ENCODE data around the gene TBC1D19. TPM values are rescaled to one million over a fixed set of nuclear protein-coding genes. Genes with fewer than 3 reads are reported as not detected.

TBC1D19 gene
- total and polyA plus RNA-seq, 4 donors, result 2.1 to 41.6 (median 8.3) TPM

GRCh38 chr4:26791346-26791745, 207.5 kb downstream of the TBC1D19 start:
- no peak for ATAC-seq (ENCODE audit: insufficient read depth, low FRiP score)
- 94 to 95% methylated on average over 3 of the region's 3 CpGs for WGBS, 2 donors
- TF ChIP-seq CTCF (IDR thresholded peaks at IDR 0.05; ENCODE audit: control extremely low read depth, extremely low read depth), result no peak

GRCh38 chr4:26792639-26793038, 208.8 kb downstream of the TBC1D19 start:
- DNase-seq (no peak), ATAC-seq (ENCODE audit: insufficient read depth, low FRiP score) (no peak)
- H3K9me3 ChIP-seq (ENCODE audit: control insufficient read depth in 4 of 4, insufficient read depth in 3 of 4, low read length in 3 of 4), result peaks cover 0 to 2% (median 0%) of the 10 kb centered on the region in 4 donors
- H3K27me3 ChIP-seq (ENCODE audit: control insufficient read depth in 3 of 3, insufficient read depth in 3 of 3, low read length in 2 of 3), result no peaks in the 10 kb centered on the region
- no peak for TF ChIP-seq CTCF (IDR thresholded peaks at IDR 0.05; ENCODE audit: control extremely low read depth, extremely low read depth)
- no peak overlapping the region for H3K9ac ChIP-seq (ENCODE audit: insufficient read depth in 1 of 2, low read length in 2 of 2)
- H3K27ac ChIP-seq (ENCODE audit: low read depth in 1 of 2, low read length in 1 of 2), result no peak overlapping the region
- H3K4me1 ChIP-seq (ENCODE audit: control insufficient read depth in 5 of 5, insufficient read depth in 5 of 5, low read length in 5 of 5), result peaks cover 0 to 10% (median 2%) of the 10 kb centered on the region in 5 donors
- H3K4me3 ChIP-seq, result no peak overlapping the region
- no peaks in the 10 kb centered on the region for H3K36me3 ChIP-seq (ENCODE audit: control insufficient read depth in 4 of 4, insufficient read depth in 4 of 4, low read length in 4 of 4)

More at GRCh38 chr4:26791346-26791745, 207.5 kb downstream of the TBC1D19 start:
- H3K9me3 ChIP-seq (ENCODE audit: control insufficient read depth in 4 of 4, insufficient read depth in 3 of 4, low read length in 3 of 4), result no peaks in the 10 kb centered on the region
- H3K27ac ChIP-seq (ENCODE audit: low read depth in 1 of 2, low read length in 1 of 2), result no peak overlapping the region
- no peaks in the 10 kb centered on the region for H3K27me3 ChIP-seq (ENCODE audit: control insufficient read depth in 3 of 3, insufficient read depth in 3 of 3, low read length in 2 of 3)
- H3K4me3 ChIP-seq, result no peak overlapping the region
- no peaks in the 10 kb centered on the region for H3K36me3 ChIP-seq (ENCODE audit: control insufficient read depth in 4 of 4, insufficient read depth in 4 of 4, low read length in 4 of 4)
- DNase-seq, result no peak
- peaks cover 0 to 13% (median 5%) of the 10 kb centered on the region in 5 donors for H3K4me1 ChIP-seq (ENCODE audit: control insufficient read depth in 5 of 5, insufficient read depth in 5 of 5, low read length in 5 of 5)
- H3K9ac ChIP-seq (ENCODE audit: insufficient read depth in 1 of 2, low read length in 2 of 2), result no peak overlapping the region

GRCh38 chr4:26793735-26794134, 209.9 kb downstream of the TBC1D19 start:
- Histone ChIP-seq H3K4me3 (no peak overlapping the region), H3K4me1 (ENCODE audit: control insufficient read depth in 5 of 5, insufficient read depth in 5 of 5, low read length in 5 of 5) (peaks cover 0 to 2% (median 0%) of the 10 kb centered on the region in 5 donors), H3K36me3 (ENCODE audit: control insufficient read depth in 4 of 4, insufficient read depth in 4 of 4, low read length in 4 of 4) (no peaks in the 10 kb centered on the region), H3K9ac (ENCODE audit: insufficient read depth in 1 of 2, low read length in 2 of 2) (no peak overlapping the region), H3K9me3 (ENCODE audit: control insufficient read depth in 4 of 4, insufficient read depth in 3 of 4, low read length in 3 of 4) (peaks cover 0 to 2% (median 0%) of the 10 kb centered on the region in 4 donors), H3K27ac (ENCODE audit: low read depth in 1 of 2, low read length in 1 of 2) (no peak overlapping the region), H3K27me3 (ENCODE audit: control insufficient read depth in 3 of 3, insufficient read depth in 3 of 3, low read length in 2 of 3) (no peaks in the 10 kb centered on the region)
- no peak for TF ChIP-seq CTCF (IDR thresholded peaks at IDR 0.05; ENCODE audit: control extremely low read depth, extremely low read depth)
- WGBS, 2 donors, result 96 to 98% methylated on average over 2 of the region's 2 CpGs
- DNase-seq (no peak), ATAC-seq (ENCODE audit: insufficient read depth, low FRiP score) (no peak)

- Histone ChIP-seq H3K9me3 (ENCODE audit: control insufficient read depth in 4 of 4, insufficient read depth in 3 of 4, low read length in 3 of 4) (peaks cover 0 to 2% (median 0%) of the 10 kb centered on the region in 4 donors), H3K4me1 (ENCODE audit: control insufficient read depth in 5 of 5, insufficient read depth in 5 of 5, low read length in 5 of 5) (peaks cover 0 to 1% (median 0%) of the 10 kb centered on the region in 5 donors), H3K27ac (ENCODE audit: low read depth in 1 of 2, low read length in 1 of 2) (no peak overlapping the region), H3K9ac (ENCODE audit: insufficient read depth in 1 of 2, low read length in 2 of 2) (no peak overlapping the region), H3K4me3 (no peak overlapping the region), H3K27me3 (ENCODE audit: control insufficient read depth in 3 of 3, insufficient read depth in 3 of 3, low read length in 2 of 3) (no peaks in the 10 kb centered on the region), H3K36me3 (ENCODE audit: control insufficient read depth in 4 of 4, insufficient read depth in 4 of 4, low read length in 4 of 4) (no peaks in the 10 kb centered on the region)
- no peak for ATAC-seq (ENCODE audit: insufficient read depth, low FRiP score)
- WGBS, 2 donors, result 96 to 97% methylated on average over 3 of the region's 3 CpGs
- no peak for DNase-seq
- no peak for TF ChIP-seq CTCF (IDR thresholded peaks at IDR 0.05; ENCODE audit: control extremely low read depth, extremely low read depth)
Observed at GRCh38 chr4:26796081-26796480, 212.2 kb downstream of the TBC1D19 start.
